DOHH2 (cell line): ENCODE measurements around the gene ALPG.
A peak's percentile ranks its signal among the peaks of the same experiment; 100 is the strongest.

ENCODE experiments used
- EZH2phosphoT487 ChIP-seq: fragments of 200-600 bp; sonication (generic); IDR thresholded peaks from 2 replicates; pipeline ENCODE4 v1.6.1; 2017; ENCODE audit warnings: borderline replicate concordance, mild to moderate bottlenecking, antibody characterized with exemption, low read length, moderate library complexity, mixed read lengths
- TF ChIP-seq, protein P1 (sequence below): fragments of 200-600 bp; sonication (generic); IDR thresholded peaks from one replicate; pipeline ENCODE4 v1.5.1; 2014; ENCODE audit warnings: antibody characterized with exemption, mild to moderate bottlenecking, low read depth, low read length; ENCODE audit not compliant: poor library complexity, severe bottlenecking

- TF ChIP-seq EZH2phosphoT487: no peak
- TF ChIP-seq, protein P1, sequence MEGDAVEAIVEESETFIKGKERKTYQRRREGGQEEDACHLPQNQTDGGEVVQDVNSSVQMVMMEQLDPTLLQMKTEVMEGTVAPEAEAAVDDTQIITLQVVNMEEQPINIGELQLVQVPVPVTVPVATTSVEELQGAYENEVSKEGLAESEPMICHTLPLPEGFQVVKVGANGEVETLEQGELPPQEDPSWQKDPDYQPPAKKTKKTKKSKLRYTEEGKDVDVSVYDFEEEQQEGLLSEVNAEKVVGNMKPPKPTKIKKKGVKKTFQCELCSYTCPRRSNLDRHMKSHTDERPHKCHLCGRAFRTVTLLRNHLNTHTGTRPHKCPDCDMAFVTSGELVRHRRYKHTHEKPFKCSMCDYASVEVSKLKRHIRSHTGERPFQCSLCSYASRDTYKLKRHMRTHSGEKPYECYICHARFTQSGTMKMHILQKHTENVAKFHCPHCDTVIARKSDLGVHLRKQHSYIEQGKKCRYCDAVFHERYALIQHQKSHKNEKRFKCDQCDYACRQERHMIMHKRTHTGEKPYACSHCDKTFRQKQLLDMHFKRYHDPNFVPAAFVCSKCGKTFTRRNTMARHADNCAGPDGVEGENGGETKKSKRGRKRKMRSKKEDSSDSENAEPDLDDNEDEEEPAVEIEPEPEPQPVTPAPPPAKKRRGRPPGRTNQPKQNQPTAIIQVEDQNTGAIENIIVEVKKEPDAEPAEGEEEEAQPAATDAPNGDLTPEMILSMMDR: peak; percentile 33
Observed at GRCh38 chr2:232432598-232433184, 26.0 kb downstream of the ALPG start.
